ENCODE data around the gene PRR9.

PRR9 gene

GRCh38 chr1:153262462-153263157, 45.2 kb downstream of the PRR9 start:
- no peak for DNase-seq (ENCODE audit: low read depth, low spot score)

DNA sequence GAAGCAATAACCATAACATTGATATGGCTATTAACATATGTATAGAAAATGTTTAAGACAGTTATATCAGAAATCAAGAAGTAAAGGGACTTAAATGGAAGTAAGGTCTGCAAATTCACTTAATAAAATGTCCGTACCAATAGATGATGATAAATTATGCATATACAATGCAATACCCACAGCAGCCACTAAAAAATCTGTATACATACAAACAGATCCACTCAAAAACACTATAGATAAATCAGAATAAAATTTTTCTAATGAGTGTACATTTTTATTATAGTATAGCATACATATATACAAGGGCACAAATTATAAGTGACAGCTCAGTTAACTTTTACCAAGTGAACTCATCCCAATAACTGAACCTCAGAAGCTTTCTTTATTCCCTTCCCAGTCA, 48.1 kb downstream of the PRR9 start:
- no peak for DNase-seq (ENCODE audit: low read depth, low spot score)

Measured in iPS DF 19.7 (cell line).